Stimulated activated CD4-positive, alpha-beta T cell treated with anti-CD3 and anti-CD28 coated beads, Interleukin-12 subunit alpha, Interleukin-12 subunit beta, amount 100 ng/mL, for 4 hours (primary cell): ENCODE results near the gene WDR86.

Experiments used
- DNase-seq: peaks from one replicate; pipeline ENCODE4 v3.0.0-alpha.2; 2020

WDR86 gene

DNA sequence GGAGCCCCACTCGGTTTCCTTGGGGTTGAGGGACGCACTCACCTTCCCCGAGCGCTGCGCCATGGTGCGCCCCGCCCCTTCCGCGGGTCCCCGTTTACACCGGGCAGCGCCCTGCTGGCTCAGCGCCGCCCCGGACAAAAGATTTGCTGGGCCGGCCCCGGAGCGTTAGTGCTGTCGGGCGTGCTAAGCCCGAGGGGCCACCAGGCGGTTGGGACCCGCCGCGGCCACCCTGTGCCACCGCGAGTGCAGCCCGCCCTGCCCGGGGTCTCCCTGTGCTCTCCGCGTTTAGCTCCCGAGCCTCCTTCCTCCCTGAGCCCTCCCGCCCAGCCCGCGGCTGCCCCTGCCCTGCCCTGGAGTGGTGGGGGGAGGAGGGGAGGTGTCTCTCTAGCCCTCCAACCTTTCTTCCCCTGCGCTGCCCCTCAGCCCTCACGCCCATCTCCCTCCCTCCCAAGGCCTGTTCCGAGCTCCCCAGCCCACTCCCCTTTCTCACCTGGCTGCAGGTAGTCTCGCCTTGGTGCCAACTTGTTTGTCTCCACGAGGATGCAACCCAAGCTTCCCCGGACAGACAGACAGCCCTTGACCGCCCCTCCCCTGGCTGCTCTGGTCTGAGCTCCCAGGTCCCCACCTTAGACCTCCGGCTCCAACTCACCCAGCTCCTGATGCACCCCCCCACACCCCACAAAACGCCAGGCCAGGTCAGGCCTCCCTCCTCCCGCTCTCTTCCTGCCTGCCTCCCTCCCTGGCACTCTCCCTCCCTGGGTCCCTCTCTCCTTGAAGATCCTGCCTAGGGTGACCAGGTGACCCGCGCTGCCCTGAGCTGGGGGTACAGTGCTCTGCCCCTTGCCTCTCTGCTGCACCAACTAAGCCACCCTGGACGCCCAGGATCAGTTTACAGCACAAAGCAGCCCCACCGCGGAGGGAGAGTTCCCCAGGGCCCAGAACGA lies 30.3 kb upstream of the WDR86 start, which contains the start of gene CRYGN:
Gene CRYGN, minus strand, starts transcription at position 287 of the 944 bp plus-strand sequence. Its CDS starts 224 bp downstream, at position 63.
- no peak for DNase-seq

DNA sequence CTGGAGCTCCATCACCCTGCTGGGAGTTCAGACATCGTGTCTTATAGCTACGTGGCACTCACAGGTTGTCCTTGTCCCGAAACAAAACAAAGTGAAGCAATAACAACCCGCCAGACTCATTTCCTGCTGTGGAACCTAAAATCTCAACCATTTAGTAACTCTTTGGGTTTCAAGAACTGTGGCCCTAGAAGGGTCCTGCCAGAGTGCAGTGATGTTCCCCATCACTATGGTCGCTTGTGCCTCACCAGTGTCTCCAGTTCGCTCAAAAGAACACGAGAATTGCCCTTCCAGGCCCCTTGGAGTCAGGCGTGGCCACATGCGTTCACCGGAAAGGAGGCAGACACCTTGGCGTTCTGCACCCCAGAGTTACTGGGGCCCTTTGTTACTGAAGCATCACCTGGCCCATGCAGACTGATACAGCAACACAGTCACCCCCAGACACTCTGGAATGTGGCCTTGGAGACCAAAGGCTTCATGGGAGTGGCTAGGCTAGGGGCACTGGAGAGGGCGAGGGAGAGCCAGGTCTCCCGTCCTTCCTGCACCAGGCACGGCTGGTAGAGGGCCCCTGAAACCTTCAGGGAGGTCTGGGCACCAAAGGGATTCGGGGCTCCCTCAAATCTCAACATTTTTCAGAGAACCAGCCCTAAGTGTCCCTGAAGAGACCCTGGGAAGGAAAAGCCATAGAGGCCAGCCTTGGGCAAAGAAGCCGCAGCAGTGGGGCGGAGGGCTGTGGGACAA lies 29.2 kb upstream of the WDR86 start:
- no peak for DNase-seq

DNA sequence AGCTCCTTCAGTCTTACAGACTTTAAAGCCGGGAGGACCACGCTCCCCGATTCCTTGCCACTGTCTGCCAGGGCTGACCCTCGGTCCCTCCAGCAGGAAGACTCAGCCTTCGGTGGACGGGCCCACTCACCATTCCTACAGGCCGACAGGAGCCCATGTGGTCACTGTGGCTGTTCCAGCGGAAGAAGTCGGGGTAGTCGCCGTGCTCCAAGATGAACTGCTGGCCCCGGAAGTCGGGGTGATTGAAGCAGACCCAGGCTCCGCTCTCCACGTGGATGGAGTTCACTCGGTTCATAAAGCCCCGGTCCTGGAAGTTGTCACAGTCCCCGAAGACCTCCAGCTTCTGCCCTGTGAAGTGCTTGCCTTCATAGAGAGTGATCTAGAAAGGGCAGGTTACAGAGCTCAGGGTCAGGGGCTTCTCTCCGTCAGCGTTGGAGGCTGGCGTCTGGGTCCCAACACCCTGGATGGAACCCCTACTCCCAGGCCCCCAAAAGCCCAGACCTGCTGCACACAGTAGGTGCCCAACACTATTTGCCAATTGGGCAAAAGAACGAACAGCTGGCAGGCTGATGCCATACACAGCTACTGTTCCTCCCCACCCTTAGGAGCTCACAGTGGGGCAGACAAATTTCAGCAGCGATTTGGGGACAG lies 28.2 kb upstream of the WDR86 start:
- no peak for DNase-seq

DNA sequence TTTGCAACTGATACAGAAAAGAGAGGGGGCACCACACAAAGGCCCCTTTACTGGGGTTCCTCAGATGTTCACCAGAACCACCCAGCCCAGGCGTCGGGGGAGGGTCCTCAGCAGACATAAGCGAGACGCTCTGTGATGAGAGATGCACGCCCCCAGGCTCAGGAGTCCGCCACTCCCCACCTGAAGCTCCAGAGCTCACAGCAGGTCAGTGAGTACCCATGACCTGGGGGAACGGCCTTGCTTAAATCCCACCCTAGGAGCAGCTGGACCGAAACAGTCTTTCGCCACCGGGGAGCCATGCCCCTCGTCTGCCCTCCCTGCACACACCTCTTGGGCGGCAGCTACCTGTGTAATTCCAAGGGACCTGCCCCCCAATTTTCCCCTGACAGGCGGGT lies 27.3 kb upstream of the WDR86 start:
- DNase-seq, result no peak

DNA sequence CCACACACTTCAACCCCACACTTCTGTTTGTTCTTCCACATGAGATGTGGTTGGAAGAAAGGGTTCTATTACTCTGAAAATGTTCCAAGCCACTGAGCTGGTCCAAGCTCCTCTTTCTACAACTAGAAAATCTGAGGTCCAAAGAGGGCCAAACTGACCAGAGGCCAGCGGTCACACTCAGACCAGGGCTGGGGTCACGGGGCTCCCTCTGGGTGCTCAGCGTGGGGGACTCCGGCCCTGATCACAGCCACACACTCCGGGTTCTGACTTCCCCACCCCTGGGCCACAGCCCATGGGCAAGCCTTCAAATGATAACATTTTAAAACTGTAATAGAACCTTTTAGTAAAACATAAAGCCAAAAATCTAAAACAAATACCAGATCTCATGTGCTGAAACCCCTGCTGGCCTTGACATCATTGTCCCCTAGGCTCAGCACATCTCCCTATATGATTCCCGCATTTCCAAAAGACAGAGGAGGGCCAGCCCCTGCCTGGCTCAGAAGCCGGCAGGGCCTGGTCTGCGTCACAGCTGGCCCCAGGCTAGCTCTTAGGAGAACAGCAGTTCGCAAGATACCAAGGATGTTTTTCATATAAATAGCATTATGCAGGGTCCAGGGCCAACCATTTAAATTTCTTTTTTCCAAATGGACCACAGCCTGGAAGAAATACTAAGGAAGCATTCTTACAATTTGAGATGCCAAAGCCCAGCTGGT lies 26.8 kb upstream of the WDR86 start:
- DNase-seq, result no peak

DNA sequence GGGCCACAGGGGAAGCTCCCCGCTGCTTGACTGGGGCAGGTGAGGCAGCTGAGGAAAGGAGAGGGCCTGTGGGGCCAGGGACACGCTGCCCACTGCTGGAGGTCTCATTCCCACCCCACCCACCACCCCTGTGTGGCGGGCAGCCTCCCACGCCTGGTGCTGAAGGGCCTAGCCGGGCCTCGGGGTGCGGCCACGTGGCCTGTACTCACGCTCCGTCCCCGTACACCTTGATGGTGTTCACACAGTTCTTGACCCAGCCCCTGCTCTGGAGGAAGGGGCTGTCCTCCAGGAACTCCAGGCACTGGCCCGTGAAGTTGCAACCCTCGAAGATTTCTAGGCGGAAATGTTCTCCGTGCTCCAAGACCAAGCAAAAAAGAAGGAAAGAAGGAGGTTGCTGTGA lies 26.1 kb upstream of the WDR86 start:
- DNase-seq, result no peak

DNA sequence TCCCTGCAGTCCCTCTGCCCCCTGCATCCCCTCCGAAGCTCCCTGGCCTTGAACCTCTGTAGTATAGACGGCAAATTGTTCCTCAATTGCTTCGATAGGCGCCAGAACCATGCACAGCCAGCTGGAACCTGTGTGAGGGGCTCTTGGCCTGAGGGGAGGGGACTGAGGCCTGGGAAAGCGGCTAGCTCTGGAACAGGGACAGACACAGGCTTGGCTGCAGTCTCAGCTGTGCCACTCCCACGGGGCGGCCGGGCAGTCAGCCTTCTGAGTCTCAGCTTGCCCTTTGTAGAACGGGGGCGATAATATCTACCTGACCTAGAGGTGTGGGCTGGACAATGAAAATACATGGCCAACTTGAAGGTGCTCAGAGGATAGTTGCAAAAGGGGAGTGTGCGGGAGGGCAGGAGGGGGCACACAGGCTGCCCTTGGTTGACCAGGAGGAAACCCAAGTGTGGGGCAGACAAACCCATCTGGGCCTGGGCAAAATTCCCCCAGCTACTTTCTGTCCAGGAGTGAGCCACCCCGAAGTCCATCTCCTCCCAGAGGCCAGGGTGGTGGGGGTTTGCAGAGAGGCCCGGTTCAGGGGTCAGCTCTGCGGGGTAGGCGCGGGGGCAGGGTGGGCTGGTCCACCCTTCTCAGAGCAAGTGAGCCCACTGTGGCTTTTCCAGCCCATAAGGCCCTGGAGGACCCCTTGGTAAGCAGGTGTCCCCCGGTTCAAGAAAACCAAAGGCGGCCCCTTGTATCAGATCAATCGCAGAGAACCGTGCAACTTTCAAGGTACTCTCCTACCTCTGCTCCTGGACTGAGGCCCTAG lies 25.5 kb upstream of the WDR86 start:
- no peak for DNase-seq

DNA sequence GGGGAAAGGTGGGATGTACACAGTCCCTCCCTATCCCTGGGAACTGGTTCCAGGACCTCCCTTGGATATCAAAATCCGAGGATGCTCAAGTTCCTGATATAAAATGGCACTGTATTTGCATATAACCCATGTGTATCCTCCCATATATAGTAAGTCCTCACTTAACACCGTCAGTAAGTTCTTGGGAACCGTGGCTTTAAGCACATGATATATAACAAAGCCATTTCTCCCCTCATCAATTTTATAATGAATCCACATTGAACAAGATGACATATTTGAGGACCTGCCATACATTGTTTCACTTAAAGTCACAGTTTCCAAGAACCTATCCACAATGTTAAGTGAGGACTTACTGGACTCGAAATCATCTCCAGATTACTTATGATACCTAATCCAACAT lies 24.7 kb upstream of the WDR86 start:
- DNase-seq, result no peak

DNA sequence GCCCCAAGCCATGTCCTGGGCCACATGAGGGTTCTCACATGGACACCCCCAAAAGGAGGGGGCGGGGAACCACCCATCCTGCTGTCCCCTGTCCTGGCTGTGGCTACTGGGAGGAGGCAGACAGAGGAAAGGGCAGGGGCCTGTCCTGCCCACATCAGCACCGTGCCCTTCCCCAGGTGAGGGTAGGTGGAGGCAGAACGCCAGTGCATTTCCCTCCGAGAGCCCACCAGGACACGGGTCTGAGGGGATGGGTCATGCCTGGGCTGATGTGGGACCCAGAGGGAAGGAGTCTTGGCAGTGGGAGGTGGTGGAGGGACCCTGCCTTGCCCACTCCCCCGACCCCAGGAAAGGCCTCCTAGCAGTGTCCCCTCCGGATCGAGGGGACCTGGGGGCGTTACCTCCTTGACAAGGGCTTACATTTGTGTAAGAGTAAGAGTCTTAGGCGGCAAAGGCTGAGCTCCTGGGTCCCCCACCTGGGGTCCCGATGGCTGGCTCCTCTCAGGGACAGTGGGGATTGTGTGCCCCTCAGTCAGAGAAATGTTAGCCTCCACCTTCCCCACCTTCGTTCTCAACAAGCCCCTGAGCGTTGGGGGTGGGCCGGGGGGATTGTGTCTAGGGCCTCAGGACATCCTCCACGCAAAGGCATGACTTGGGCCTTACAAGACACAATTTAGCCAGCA lies 24.0 kb upstream of the WDR86 start:
- no peak for DNase-seq

DNA sequence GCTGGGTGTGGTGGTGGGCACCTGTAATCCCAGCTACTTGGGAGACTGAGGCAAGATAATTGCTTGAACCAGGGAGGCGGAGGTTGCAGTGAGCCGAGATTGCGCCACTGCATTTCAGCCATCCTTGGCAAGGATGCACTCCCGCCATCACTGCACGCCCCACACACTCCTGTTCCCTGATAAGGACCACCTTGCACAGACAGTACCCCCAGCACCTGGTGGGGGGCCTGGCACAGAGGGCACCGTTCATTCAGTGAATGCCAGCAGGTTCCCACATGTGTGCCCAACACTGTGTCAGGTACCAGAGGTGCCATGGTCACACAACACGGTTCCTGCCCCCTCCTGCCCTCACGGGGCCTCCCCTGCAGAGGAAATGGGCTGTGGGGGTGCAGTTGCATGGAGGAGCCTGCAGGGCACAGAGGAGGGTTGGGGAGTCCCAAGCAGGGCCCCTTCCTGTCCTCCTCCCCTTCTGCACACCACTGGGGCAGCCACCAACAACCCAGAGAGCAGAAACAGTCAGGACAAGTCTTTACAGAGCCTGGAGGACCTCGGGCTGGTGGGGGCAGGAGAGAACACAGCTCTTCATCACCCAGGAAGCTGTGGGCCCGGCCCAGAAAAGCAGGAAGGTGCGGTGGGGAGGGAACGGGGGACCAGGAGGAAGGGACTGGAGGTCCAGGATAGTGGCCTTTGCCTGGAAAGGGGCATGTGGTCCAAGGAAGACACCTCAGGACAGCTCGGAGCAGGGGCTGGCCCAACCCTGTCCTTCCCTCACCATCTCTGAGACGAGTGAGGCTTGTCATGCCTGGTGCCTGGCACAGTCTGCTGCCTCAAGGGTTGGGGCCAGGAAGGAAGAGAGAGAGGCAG lies 23.1 kb upstream of the WDR86 start:
- no peak for DNase-seq

DNA sequence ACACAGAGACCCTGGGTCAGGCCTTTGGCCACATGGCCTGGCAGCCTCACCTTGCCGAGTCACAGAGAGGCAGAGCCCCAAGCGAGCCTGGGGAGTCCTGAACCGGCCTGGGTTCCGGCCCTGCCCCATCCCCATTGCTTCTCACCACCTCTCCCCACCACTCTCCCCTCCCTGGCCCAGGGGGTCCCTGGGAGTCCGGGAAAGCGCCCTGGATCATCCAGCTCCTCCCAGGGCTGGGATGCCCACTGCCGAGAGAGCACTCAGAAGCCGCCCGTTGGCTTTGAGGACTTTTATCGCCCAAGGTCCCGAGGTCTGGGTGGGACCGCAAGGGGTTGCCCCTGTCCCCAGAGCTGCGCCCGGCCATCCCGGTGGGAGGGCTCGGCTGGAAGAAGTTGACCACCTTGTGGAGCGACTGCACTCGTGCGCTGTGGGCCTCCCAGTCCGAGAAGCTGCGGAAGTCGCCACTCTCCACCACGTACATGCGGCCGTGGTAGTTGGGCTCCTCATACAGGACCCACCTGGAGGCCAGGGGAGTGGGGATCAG lies 22.0 kb upstream of the WDR86 start:
- DNase-seq, result no peak

DNA sequence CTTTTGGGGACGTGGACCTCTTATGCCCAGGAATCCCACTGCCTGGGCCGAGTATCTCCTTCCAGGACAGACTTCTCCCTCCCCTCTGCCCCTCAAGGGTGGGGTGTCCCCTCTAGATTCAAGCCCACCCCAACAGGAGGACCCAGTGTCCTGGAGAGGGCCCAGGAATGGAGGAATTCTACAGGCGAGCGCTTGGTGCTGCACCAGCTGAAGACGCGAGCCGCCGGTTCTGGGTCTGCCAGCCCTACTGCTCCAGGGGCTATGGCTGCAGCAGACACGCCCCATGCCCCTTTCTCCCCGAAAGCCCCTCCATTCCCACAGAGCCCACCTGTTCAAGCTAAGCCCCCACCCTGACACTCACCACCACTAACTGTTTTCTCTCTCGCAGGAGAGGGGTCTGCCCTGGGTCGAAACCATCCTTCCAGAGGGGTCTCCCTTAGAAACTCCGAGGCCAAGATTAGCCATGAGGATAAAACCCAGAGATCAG lies 21.5 kb upstream of the WDR86 start:
- no peak for DNase-seq

DNA sequence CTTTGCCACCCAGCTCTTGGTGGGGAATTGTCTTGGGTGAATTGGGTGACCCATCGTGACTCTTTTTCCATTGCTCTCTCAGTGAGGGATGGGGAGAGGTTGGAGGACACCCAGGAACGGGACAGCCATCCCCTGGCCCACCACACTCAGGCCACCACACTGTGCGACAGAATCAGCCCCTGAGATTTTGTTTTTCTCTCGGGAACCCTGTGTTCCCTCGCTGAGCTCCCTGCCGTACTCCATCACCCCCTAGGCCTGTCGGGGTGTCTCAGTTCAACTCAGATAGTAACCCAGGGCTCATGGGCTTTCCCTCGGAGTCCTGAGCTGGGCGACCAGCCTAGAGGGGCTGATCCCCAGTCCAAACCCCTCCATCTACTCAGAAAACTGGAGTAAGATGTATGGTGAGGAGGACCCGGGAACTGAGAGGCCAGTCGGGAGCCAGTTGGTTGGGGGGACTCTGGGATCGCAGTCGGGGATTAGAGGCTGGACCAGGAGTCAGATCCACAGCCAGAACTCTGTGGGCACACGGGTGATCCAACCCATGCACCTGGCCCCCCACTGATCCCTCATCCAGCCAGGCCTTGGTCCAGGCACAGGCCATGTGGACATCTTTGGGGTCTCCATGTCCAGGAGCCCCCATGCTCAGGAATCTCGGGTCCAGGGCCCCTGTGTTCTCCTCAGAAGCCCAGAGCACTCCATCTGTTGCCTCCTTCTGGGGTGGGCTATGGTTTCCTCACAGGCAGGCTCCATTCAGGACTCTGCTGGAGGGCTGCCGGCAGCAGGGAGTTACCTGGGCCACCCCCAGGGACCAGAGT lies 20.8 kb upstream of the WDR86 start:
- no peak for DNase-seq

DNA sequence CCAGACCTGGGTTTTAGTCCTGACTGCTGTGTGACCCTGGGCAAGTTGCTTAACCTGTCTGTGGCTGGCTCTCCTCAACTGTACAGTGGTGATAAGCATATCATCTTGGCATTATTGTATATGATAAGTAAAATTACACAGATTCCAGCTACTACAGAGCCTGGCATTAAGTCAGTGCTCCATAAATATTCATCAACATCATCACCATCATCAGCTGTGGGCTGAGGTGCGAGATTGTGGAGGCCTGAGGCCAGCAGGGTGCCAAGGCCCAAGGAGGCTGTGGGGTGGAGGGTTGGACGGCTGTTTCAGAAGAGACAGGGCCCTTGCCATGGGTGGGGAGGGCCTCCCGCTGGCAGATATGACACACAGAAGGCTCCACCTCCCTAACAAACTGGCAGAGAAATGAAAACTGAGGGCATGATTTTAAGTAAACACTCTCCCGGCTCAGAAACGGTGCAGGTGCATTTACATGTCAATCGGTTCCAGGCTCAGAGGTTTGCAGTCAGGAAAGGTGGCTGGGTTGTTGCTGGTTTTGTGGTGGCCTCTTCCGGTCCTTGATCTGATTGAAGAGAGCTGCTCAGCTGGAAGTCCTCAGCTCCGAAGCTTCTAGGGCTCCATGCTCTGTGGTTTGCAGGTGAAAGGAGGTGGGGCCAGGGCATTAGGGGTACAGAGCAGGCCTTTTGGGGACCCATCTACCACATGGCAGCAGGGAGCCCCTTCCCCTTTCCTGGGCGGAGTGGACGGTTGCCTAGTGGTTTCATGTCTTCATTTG lies 19.9 kb upstream of the WDR86 start:
- DNase-seq, result no peak

DNA sequence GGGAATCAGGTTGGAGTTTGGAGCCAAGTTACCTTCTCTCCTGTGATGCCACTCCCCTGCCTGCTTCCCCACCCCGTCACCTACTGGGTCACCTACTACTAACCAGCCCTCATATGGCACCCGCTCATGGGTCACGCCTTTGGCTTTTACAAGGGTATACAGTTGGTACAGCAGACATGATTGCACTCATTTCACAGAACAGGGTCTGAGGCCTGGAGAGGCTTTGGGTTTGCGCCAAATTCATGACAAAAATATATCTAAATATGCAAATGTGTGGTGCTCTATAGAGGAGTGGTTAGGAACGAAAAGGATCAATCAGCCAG lies 19.4 kb upstream of the WDR86 start:
- DNase-seq, result no peak

DNA sequence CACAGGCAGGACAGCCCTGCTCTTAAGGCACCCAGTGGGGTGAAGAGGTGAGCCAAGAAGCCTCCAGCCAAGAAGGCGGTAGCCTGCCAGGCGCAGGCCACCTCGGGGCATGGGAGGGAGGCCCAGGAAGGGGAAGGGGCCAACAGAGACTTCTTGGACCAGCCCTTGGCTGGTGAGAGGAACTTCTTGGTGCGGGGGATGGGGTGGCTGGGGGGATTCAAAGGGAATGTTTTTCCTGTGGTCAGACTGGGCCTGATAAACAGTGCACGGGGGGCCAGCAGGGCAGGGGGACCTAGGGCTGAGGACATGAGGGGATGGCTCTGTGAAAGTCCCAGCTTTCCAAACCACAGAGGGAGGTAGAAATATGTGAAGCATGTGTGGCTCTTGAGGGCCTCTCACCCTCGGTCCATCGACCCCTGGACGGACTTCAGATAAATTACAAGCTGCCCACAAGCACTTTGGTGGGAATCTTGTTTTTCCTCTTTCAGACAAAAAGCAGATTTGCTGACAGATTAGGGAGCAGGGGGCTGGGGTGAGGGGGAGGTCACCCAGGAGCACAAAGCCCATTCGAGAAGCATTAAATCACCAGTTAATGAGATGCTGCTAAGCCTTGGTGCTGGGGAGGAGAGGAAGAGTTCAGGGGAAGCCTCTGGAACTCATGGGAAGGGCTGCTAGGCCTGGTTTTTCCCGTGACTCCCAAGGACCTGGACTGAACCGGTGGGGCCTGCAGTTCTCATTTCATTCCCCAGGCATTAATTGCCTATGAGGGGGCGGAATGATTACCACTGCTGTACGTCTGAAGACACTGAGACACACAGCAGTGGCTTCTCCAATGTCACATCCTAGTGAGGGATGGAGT lies 18.8 kb upstream of the WDR86 start:
- no peak for DNase-seq

DNA sequence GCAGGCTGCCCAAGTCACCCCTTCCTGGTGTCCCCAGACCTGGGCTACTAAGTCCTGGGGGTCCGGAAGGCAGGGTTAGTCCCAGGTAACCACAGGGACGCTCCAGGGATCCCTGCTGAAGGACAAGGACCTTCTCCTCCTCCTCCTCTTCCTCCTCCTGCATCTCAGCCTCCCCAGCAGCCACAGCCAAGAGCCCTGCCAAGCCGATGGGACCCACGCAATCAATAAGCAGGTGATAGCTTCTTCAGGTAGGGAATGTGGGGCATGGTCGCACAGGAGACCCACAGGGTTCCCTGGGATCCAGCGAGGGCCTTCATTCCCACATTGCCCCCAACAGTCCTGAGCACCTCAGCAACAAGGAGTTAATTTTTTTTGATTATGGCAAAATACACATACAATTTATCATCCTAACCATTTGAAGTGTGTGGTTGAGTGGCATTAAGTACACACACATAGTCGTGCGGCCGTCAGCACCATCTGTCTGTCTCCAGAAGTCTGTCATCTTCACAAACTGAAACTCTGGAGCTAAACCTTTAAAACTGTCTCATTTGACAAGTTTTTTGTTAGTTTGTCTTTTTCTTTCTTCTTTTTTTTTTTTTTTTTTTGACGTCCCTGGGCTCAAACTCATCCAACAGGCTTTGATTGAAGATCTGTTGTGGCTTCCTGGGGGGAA lies 18.0 kb upstream of the WDR86 start:
- DNase-seq, result no peak
